Activated CD8-positive, alpha-beta memory T cell treated with anti-CD3 and anti-CD28 coated beads, Interleukin-2, amount 50 U/mL, for 24 hours (primary cell): ENCODE measurements around the gene RRM2.

Source experiments
- DNase-seq: peaks from one replicate; pipeline ENCODE4 v3.0.0-alpha.2; 2020; ENCODE audit errors: extremely low read depth

RRM2 gene

GRCh38 chr2:10122500-10123280, at the start of gene RRM2:
TSS of gene RRM2 (plus strand) at chr2:10122739. CDS start at chr2:10122799, 60 bp downstream.
- peak; percentile 76 for DNase-seq

- DNase-seq: no peak
These were observed 48.8 kb upstream of the RRM2 start for GRCh38 chr2:10073706-10074105.

DNA sequence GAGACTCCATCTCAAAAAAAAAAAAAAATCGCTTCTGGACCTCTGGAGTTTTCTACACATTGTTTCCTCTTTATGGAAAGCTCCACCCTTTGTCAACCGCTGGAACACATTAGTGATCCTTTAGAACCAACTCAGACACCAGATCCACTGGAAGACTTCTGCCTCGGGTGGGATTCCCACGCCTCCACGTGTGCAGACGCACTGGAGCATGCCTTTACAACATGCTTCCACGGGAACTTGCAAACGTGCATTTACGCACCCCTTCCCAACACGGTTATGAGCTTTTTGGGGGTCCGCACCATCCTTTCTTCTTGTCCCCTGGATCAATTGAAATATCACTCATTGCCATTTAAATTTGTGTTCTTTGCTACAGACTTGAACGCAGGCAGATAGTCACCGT, 47.4 kb upstream of the RRM2 start:
- no peak for DNase-seq

DNA sequence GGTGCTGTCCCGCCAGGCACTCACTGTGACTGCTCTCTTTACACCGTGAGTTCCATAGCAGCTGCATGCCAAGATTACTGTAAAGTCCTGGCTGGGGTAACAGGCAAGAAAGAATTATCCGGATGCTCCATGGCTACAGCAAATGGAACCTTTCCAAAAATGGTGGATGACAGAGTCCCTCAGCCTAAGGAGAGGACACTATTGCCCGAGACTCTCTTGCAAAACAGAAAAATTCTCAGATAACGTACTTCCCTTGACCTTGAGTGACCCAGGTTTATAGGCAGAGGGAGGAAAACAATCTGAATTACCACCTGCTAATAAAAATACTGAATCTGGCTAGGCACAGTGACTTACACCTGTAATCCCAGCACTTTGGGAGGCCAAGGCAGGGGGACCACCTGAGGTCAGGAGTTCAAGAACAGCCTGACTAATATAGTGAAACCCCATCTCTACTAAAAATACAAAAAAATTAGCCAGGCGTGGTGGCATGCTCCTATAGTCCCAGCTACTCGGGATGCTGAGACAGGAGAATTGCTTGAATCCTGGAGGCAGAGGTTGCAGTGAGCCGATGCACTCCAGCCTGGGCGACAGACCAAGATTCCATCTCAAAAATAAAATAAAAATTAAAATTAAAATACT, 46.8 kb upstream of the RRM2 start:
- no peak for DNase-seq

DNA sequence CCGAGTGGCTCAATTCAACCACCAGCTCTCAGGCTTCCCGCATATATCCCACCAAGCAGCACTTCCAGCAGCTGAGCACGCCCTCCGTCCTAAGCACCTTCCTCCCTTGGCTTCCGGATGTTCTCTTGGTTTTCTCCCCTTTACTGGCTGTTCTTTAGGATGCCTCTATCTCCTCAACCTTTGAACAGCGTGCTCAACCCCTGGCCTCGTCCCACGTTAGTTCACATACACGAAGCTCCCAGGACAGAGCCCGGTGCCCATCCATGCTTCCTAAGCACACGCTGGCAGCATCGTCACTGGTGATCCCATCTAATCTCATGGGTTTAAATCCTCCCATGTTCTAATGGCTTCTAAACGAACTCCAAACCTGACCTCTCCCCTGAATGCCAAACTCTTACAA, 46.0 kb upstream of the RRM2 start:
- no peak for DNase-seq

GRCh38 chr2:10076988-10077527, 45.5 kb upstream of the RRM2 start:
- DNase-seq: no peak

- DNase-seq: no peak
These were observed 44.5 kb upstream of the RRM2 start for GRCh38 chr2:10078001-10078400.

- DNase-seq: no peak
These were observed 43.8 kb upstream of the RRM2 start for GRCh38 chr2:10078704-10079265.

- DNase-seq: no peak
These were observed 43.2 kb upstream of the RRM2 start for GRCh38 chr2:10079266-10079869.

GRCh38 chr2:10079870-10080535, 42.5 kb upstream of the RRM2 start, which contains the start of gene CYS1:
TSS of gene CYS1 (minus strand) at chr2:10080411. CDS start at chr2:10080223, 188 bp downstream.
- no peak for DNase-seq

- no peak for DNase-seq
These were observed 41.8 kb upstream of the RRM2 start for GRCh38 chr2:10080536-10081304.

DNA sequence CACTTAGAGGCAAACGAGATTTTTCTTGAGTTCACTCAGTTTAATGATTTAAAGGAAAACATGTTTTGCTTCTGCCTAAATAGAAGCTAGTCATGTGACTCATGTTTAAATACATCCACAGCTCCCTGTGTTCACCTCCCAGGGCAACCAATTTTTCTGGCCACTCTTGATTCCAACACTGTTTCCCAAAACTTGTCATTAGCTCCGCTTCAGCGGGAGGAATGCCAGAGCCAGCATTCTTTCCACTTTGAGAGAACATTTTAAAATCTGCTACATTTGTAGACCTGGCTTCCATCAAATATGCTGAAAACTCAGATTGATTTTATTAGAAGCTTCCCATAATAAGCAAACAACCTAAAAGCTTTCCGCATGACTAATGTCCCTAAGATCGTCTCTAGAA, 39.5 kb upstream of the RRM2 start:
- DNase-seq: no peak

- no peak for DNase-seq
These were observed 38.8 kb upstream of the RRM2 start for GRCh38 chr2:10083692-10084211.

DNA sequence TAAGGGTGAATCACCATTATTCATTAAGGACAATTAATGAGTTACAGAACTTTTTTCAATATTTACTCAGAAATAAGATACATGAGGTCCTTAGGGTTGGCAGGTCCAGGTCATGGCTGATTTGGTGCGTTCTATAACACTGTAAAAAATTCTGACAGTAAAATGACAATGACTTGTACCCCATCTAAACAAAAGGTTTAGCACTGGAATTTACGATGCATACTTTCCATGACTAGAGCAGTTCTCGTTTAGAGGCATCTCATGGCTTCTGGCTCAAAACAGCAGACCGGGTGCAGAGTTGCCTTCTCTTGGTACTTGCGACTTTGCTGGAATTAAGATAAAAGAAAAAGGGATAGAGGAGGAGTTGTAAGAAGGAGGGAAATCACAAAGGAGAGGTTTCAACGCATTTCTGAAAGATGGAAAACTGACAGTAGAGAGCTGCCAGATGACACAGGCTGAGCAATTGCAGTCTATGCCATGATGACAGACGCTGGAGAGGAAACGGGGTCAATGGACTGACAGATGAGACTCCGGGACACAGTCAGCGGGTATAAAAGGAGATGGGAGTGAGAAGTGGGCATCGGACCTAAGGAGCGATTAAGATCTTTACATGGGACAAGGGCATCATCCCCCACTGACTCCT, 38.2 kb upstream of the RRM2 start:
- no peak for DNase-seq

- DNase-seq: no peak
These were observed 37.4 kb upstream of the RRM2 start for GRCh38 chr2:10085043-10085667.

GRCh38 chr2:10085668-10086059, 36.9 kb upstream of the RRM2 start:
- DNase-seq: no peak

DNA sequence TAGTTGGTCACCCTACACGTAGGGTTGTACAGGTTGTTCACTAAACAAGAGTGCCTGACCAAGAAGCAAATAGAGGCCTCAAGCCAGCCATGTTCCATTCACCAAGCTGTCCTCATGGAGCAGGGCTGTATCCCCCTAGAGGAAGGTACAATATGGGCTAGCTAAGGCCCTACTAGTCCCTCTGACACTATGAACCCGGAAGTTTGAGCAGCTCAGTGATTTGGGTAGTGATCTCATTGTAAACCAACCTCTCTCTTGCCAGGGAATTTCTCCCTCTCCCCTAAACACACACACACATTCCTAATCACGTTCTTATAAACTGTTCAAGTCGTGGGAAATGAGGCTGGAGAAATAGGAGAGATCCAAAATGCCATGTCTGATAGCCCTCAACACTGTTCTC, 35.6 kb upstream of the RRM2 start:
- DNase-seq: no peak

- DNase-seq: no peak
These were observed 35.2 kb upstream of the RRM2 start for GRCh38 chr2:10087360-10087759.

DNA sequence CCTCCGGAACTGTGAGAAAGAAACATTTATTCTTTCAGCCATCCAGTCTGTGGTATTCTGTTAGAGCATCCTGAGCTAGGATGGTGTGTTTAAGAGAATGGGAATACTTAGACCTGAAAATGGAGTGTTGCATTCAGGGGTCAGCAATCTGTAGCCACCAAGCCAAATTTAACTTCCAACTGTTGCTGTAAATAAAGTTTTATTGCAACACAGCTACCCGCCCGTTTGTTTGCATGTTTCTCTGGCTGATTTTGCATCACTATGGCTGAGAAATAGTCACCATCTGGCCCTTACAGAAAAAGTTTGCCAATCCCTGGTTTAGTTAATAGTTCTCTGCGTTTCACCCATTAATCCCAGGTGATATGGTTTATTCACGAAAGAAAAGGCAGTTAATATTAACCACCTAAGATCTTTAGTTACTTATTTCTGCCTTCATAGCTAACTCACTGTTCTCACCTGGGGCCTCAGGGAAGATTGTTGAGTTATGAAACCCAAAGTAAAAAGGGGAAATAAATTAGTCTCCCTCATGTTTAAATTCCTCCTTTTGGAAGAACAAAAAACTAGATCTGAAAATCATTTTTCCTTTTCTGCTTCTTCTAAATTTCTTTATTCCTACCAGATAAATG, 32.9 kb upstream of the RRM2 start:
- DNase-seq: no peak
